Bronchial epithelial cell (primary cell): ENCODE measurements around the gene CBL. TPM values are rescaled to one million over a fixed set of nuclear protein-coding genes. Genes with fewer than 3 reads are reported as not detected.

Experiments used
- DNase-seq: peaks from one replicate; pipeline ENCODE4 v3.0.0-alpha.2; 2010; ENCODE audit warnings: low read depth
- FAIRE-seq: peaks from 2 replicates; lab custom pipeline; 2011; peaks lifted over from hg19 to GRCh38; lab: Jason Lieb, UNC
- H3K27me3 ChIP-seq: 2 replicates; pipeline ENCODE4 v1.5.1; 2011; ENCODE audit warnings: low read length; ENCODE audit not compliant: control insufficient read depth, insufficient read depth
- H3K36me3 ChIP-seq: 2 replicates; pipeline ENCODE4 v1.5.1; 2011; ENCODE audit warnings: low read length; ENCODE audit not compliant: control insufficient read depth, insufficient read depth
- H3K4me3 ChIP-seq: 2 replicates; pipeline ENCODE4 v1.5.1; 2011; ENCODE audit warnings: mild to moderate bottlenecking, low read depth, low read length, control low read depth
- CTCF ChIP-seq: IDR thresholded peaks from 2 replicates; pipeline ENCODE4 v1.5.1; 2011; ENCODE audit warnings: mild to moderate bottlenecking, moderate library complexity, low read length, control low read depth, inconsistent platforms; ENCODE audit not compliant: insufficient read depth, severe bottlenecking
- total RNA-seq: library from RNA; depleted of rRNA; stranded (reverse); fragments of >200 nt; gene quantifications from 2 replicates; pipeline ENCODE4 v1.2.1, GENCODE V29; 2014

Gene CBL
- total RNA-seq, 1 donor from 2014 or later, result 5.5 TPM

GRCh38 chr11:119309411-119309810, 103.3 kb downstream of the CBL start:
- FAIRE-seq (no peak), DNase-seq (no peak)
- Histone ChIP-seq H3K36me3 (peaks cover 30% of the 10 kb centered on the region), H3K27me3 (no peaks in the 10 kb centered on the region), H3K4me3 (no peak overlapping the region)
- no peak for TF ChIP-seq CTCF

- TF ChIP-seq CTCF, result no peak
- Histone ChIP-seq H3K27me3 (no peaks in the 10 kb centered on the region), H3K4me3 (no peak overlapping the region), H3K36me3 (peaks cover 32% of the 10 kb centered on the region)
- DNase-seq (no peak), FAIRE-seq (no peak)
Observed at GRCh38 chr11:119309953-119310681, 104.0 kb downstream of the CBL start.

GRCh38 chr11:119310682-119311052, 104.5 kb downstream of the CBL start:
- DNase-seq, result no peak
- peaks cover 32% of the 10 kb centered on the region for H3K36me3 ChIP-seq

GRCh38 chr11:119314726-119315125, 108.6 kb downstream of the CBL start:
- H3K4me3 ChIP-seq, result no peak overlapping the region
- H3K27me3 ChIP-seq, result no peaks in the 10 kb centered on the region
- H3K36me3 ChIP-seq, result peaks cover 26% of the 10 kb centered on the region
- DNase-seq (no peak), FAIRE-seq (no peak)
- TF ChIP-seq CTCF, result no peak

More at GRCh38 chr11:119310682-119311052, 104.5 kb downstream of the CBL start:
- Histone ChIP-seq H3K27me3 (no peaks in the 10 kb centered on the region), H3K4me3 (no peak overlapping the region)
- TF ChIP-seq CTCF, result no peak
- no peak for FAIRE-seq

DNA sequence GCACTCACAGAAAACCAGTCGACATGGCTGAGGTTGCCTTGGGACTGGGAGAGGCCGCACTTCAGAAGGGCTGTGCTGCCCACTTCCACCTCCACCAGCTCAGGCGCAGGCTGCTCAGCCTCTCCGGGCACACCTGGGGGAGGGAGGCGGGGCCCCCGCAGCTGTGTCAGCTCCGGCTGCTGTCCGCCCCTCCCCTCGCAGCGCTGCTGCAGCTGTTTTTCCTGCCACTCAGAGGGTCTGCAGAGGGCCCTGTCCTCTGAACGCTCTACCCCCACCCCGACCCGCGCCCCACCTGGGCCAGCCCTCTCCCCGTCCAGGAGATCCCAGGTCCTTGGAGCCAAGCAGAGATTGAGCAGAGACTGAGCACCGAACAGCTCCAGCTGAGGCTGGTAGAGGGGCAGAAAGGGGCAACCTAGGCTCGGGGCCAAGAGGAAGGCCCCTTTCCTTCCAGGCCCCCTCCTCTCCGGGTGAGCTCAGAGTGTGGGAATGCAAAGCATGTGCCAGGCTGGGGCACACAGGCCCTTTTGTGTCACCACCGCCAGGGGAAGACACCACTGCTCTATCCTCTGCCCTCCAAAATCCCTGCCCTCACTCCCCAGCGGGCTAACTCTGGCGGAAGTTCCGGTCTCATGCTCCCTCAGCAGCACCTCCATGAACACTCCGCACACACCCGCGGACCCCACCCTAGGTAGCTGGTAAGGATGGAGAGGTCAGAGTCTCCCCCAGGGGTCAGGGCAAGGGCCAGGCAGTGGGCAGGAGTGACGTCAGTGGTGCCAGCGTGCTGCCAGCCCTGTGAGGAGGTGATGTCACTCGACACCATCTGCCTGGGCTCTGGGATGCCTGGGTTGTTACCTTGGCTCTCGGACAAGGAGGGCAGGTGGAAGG, 109.2 kb downstream of the CBL start:
- Histone ChIP-seq H3K4me3 (peak overlapping the region; percentile 51), H3K36me3 (peaks cover 22% of the 10 kb centered on the region), H3K27me3 (no peaks in the 10 kb centered on the region)
- peak; percentile 47 for FAIRE-seq
- DNase-seq, result no peak
- TF ChIP-seq CTCF, result peak; percentile 27
